ENCODE results near the gene WNT1. TPM values are rescaled to one million over a fixed set of nuclear protein-coding genes. Genes with fewer than 3 reads are reported as not detected.
A peak's percentile ranks its signal among the peaks of the same experiment; 100 is the strongest.

The WNT1 gene
- total and polyA plus RNA-seq, 12 donors, result not detected

DNA sequence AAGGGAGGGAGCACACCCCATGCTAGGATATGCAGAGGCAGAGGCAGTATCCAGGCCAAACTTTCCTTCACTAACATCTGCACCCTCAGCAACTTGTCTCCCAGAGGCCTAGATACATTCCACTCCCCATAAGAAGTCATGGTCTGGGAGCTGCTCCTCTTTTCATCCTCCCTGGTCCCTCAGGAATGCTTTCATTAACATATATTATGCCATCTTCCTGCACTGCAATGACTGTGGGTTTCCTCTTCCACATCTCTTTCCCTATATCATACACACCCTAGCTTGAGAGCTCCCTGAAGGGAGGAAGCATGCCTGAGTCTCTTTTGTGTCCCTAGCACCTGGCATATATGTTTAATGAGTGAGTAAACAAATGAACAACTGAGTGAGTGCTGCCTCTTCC is 12.4 kb downstream of the WNT1 start:
- no peak for DNase-seq
- intact Hi-C loops (cut with DNase I), result no loop called here
- Histone ChIP-seq H3K36me3 (replicated peaks in 1 of 2) (no peaks in the 10 kb centered on the region), H3K27me3 (peaks cover 11% of the 10 kb centered on the region), H3K4me1 (replicated peaks in 1 of 2) (peaks cover 5 to 11% of the 10 kb centered on the region in 2 donors), H3K4me3 (no peak overlapping the region), H3K27ac (no peak overlapping the region), H3K9me3 (replicated peaks in 1 of 3) (no peaks in the 10 kb centered on the region)
- TF ChIP-seq POLR2A (IDR thresholded peaks at IDR 0.05), result no peak
- TF ChIP-seq, protein P1, sequence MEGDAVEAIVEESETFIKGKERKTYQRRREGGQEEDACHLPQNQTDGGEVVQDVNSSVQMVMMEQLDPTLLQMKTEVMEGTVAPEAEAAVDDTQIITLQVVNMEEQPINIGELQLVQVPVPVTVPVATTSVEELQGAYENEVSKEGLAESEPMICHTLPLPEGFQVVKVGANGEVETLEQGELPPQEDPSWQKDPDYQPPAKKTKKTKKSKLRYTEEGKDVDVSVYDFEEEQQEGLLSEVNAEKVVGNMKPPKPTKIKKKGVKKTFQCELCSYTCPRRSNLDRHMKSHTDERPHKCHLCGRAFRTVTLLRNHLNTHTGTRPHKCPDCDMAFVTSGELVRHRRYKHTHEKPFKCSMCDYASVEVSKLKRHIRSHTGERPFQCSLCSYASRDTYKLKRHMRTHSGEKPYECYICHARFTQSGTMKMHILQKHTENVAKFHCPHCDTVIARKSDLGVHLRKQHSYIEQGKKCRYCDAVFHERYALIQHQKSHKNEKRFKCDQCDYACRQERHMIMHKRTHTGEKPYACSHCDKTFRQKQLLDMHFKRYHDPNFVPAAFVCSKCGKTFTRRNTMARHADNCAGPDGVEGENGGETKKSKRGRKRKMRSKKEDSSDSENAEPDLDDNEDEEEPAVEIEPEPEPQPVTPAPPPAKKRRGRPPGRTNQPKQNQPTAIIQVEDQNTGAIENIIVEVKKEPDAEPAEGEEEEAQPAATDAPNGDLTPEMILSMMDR (IDR thresholded peaks at IDR 0.05), result no peak

DNA sequence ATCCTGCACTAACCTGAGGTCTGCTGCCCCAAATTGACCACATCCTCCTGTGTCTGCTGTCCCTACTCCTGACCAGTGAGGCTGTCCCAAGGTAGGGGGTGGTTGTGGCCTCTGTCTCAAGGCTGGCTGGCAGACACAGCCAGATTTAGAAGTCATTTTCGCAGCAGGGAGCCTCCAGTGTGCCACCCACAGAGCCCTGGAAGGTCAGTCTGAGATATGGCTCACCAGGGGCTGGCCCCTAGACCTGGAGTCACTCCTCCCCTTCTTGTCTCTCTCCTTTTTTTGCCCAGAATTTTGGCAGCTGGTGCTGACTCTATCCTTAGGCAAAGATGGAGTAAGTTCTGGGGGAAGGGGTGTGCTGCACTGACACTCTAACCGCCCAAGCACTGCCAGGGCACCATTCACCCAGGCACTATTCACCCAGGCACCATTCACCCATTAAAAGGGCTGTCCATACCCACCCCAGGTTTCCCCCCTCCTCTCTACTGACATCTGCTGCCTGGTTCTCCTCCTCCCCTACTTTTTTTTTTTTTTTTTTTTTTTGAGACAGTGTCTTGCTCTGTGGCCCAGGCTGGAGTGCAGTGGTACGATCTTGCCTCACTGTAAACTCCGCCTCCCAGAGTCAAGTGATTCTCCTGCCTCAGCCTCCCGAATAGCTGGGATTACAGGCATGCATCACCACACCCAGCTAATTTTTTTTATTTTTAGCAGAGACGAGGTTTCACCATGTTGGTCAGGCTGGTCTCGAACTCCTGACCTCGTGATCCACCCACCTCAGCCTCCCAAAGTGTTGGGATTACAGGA is 13.3 kb downstream of the WNT1 start:
- peak in 1 of 7 donors; percentile 51 for DNase-seq
- no peaks in the 10 kb centered on the region for H3K9me3 ChIP-seq (replicated peaks in 1 of 3)
- no peak overlapping the region for H3K4me3 ChIP-seq
- H3K4me1 ChIP-seq (replicated peaks in 1 of 2), result peaks cover 5 to 11% of the 10 kb centered on the region in 2 donors
- no peak for TF ChIP-seq POLR2A (IDR thresholded peaks at IDR 0.05)
- TF ChIP-seq, protein P1 (IDR thresholded peaks at IDR 0.05), result no peak
- 49 to 67% (median 59%) methylated on average over 8 of the region's 8 CpGs for WGBS, 4 donors
- intact Hi-C loops (cut with DNase I), result no loop called here
- no peak overlapping the region for H3K27ac ChIP-seq
- H3K27me3 ChIP-seq, result peaks cover 11% of the 10 kb centered on the region
- H3K36me3 ChIP-seq (replicated peaks in 1 of 2), result no peaks in the 10 kb centered on the region

DNA sequence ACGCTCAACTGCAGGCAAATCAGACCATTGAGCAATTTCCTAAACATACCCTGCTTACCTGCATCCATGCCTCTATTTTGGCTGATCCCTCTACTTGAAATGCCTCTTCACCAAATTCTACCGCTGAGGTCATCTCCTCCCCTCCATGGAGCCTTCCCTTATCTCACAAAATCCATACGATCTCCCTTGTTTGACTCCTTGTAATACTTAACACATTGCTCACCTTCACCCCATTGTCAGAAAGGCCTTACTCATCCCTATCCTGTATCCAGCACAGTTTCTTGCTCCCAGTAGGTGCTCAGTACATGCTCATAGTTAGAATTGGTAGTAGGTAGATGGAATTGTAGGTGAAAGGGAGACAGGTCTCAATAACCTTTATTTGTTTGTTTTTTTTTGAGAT is 15.7 kb downstream of the WNT1 start:
- Histone ChIP-seq H3K36me3 (replicated peaks in 1 of 2) (no peaks in the 10 kb centered on the region), H3K27me3 (peaks cover 11% of the 10 kb centered on the region), H3K4me1 (replicated peaks in 1 of 2) (peaks cover 18 to 25% of the 10 kb centered on the region in 2 donors), H3K9me3 (replicated peaks in 1 of 3) (no peaks in the 10 kb centered on the region), H3K27ac (no peak overlapping the region), H3K4me3 (no peak overlapping the region)
- WGBS, 4 donors, result 79 to 90% (median 83%) methylated on average over 3 of the region's 3 CpGs
- TF ChIP-seq, protein P1 (IDR thresholded peaks at IDR 0.05), result no peak
- TF ChIP-seq POLR2A (IDR thresholded peaks at IDR 0.05), result no peak
- DNase-seq, result no peak
- intact Hi-C loops (cut with DNase I), result no loop called here

DNA sequence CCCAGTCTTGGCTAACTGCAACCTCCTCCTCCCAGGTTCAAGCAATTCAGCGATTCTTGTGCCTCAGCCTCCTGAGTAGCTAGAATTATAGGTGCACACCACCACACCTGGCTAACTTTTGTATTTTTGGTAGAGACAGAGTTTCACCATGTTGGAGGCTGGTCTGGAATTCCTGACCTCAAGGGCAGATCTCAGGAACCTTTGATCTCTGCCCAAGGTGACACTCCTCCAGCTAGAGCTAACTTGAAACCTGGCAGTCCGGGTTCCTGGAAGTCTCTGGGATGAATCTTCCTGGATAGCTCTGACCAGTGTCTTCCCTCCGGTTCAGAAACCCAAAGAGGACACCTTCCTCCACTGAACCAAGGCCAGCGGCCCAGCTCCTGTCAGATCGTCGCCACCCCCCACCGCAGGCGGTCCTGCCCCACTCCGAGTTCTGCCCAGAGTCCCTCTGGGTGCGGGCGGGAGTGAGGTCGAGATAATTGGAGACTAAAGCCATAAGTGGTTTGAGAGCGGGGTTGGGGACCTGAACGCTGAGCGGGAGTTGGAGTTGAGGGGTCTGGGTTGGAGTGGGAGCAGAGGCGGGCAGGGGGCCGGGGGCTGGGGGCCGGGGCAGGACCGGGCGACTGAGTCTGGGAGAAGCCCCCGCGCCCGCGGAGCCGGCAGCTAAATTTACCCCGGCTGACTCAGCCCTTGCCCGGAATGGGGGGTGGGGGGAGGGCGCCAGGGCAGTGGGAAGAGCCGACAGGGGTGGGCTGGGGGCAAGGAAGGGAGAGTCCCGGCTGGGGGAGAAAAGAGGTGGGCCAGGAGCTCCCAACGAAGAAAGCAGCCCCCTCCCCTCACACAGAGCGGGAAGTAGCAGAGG is 16.3 kb downstream of the WNT1 start:
- Histone ChIP-seq H3K9me3 (replicated peaks in 1 of 3) (no peaks in the 10 kb centered on the region), H3K4me1 (replicated peaks in 1 of 2) (peaks cover 24 to 29% of the 10 kb centered on the region in 2 donors), H3K27me3 (peaks cover 7% of the 10 kb centered on the region), H3K4me3 (no peak overlapping the region), H3K27ac (no peak overlapping the region), H3K36me3 (replicated peaks in 1 of 2) (no peaks in the 10 kb centered on the region)
- intact Hi-C loops (cut with DNase I), result no loop called here
- WGBS, 4 donors, result 14 to 18% (median 16%) methylated on average over 12 to 32 of the region's 32 CpGs
- no peak for TF ChIP-seq POLR2A (IDR thresholded peaks at IDR 0.05)
- no peak for DNase-seq
